Measurements from ENCODE around the gene TMEM19.

TMEM19 gene

DNA sequence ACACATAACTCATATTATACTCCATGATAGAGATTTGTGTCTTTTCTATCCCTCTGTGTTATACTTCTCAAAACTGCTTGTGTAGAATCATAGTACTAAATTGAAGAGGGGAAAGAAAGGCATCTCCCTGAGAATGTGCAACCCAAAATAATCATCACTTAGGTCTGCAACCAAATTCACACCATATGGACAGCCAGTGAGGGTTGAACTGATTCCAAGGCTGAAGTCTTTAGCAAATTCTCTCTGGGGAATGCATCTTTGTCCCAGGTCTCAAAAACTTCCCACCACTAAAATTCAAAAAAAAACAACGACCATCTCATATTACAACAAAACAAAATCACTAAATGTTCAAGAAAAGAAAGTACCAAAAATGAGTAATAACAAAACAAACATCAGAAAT, 33.2 kb upstream of the TMEM19 start:
- H3K4me1 ChIP-seq (ENCODE audit: control insufficient read depth, insufficient read depth, low read length, unreplicated experiment): peaks cover 6% of the 10 kb centered on the region

DNA sequence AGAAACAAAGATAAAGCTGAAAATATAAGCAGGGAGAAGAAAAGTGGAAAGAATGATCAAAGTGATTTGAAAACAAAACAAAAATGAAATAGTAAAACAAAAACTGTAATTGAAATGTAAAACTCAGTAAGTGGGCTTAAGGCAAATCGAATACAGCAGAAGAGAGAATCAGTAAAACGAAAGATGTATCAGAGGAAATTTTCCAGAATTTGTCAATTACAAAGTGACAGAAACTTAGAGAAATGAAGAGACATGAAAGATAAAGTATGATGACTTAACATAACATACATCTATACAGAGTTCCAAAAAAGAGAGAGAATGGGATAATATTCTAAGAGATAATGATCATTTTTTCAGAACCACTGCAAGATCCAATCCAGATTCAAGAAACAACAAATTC, 32.7 kb upstream of the TMEM19 start:
- no peak overlapping the region for H3K4me3 ChIP-seq (ENCODE audit: low read depth, low read length)
- peaks cover 91% of the 10 kb centered on the region for H3K79me2 ChIP-seq (ENCODE audit: control insufficient read depth, insufficient read depth, low read length, unreplicated experiment)
- H3K4me1 ChIP-seq (ENCODE audit: control insufficient read depth, insufficient read depth, low read length, unreplicated experiment): peaks cover 6% of the 10 kb centered on the region
- H3K36me3 ChIP-seq (ENCODE audit: insufficient read depth, low read length): peaks cover 65% of the 10 kb centered on the region
- no peak overlapping the region for H2AFZ ChIP-seq (ENCODE audit: low read length, unreplicated experiment)
- H3K27me3 ChIP-seq (ENCODE audit: insufficient read depth, low read length): no peaks in the 10 kb centered on the region
- H3K27ac ChIP-seq (ENCODE audit: low read depth, low read length): no peak overlapping the region

More for the DNA sequence above, 33.2 kb upstream of the TMEM19 start:
- peaks cover 94% of the 10 kb centered on the region for H3K79me2 ChIP-seq (ENCODE audit: control insufficient read depth, insufficient read depth, low read length, unreplicated experiment)
- H3K4me3 ChIP-seq (ENCODE audit: low read depth, low read length): no peak overlapping the region
- H2AFZ ChIP-seq (ENCODE audit: low read length, unreplicated experiment): no peak overlapping the region
- peaks cover 65% of the 10 kb centered on the region for H3K36me3 ChIP-seq (ENCODE audit: insufficient read depth, low read length)
- H3K27ac ChIP-seq (ENCODE audit: low read depth, low read length): no peak overlapping the region
- H3K27me3 ChIP-seq (ENCODE audit: insufficient read depth, low read length): no peaks in the 10 kb centered on the region

DNA sequence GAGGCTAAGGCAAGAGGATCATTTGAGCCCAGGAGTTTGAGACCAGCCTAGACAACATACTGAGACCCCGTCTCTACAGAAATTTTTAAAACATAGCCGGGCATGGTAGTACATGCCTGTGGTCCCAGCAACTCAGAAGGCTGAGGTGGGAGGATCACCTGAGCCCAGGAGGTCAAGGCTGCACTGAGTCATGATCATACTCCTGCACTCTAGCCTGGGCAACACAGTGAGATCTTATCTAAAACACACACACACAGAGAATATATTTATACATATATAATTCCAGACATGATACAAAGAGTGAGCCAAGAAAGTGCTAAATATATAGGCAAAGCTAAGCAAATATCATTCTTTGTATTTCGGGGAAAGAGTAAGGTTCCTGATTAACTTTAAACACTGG, 31.7 kb upstream of the TMEM19 start:
- H3K27me3 ChIP-seq (ENCODE audit: insufficient read depth, low read length): no peaks in the 10 kb centered on the region
- H3K79me2 ChIP-seq (ENCODE audit: control insufficient read depth, insufficient read depth, low read length, unreplicated experiment): peaks cover 93% of the 10 kb centered on the region
- H2AFZ ChIP-seq (ENCODE audit: low read length, unreplicated experiment): no peak overlapping the region
- H3K4me3 ChIP-seq (ENCODE audit: low read depth, low read length): no peak overlapping the region
- peaks cover 70% of the 10 kb centered on the region for H3K36me3 ChIP-seq (ENCODE audit: insufficient read depth, low read length)
- H3K27ac ChIP-seq (ENCODE audit: low read depth, low read length): no peak overlapping the region
- H3K4me1 ChIP-seq (ENCODE audit: control insufficient read depth, insufficient read depth, low read length, unreplicated experiment): peaks cover 6% of the 10 kb centered on the region

DNA sequence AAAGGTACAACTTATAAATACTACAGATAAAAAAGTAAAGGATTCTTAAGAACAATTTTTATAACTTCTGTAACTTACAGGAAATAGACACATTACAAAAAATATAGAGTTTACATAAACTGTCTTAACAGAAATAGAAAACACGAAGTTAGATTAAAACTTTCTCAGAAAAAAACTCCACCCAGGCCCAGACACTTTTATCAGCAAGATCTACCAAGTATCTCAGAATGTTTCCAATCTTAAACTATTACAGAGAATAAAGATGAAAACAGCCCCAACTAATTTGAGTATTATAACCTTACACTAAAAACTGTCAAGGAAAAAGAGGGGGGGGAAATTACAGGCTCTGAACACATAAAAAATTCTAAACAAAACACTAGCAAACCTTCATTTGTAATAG, 30.4 kb upstream of the TMEM19 start:
- H3K4me1 ChIP-seq (ENCODE audit: control insufficient read depth, insufficient read depth, low read length, unreplicated experiment): peaks cover 16% of the 10 kb centered on the region
- H3K4me3 ChIP-seq (ENCODE audit: low read depth, low read length): peak overlapping the region; percentile 23; the same call in 1 of the 2 replicates
- no peaks in the 10 kb centered on the region for H3K27me3 ChIP-seq (ENCODE audit: insufficient read depth, low read length)
- H3K27ac ChIP-seq (ENCODE audit: low read depth, low read length): no peak overlapping the region
- no peak overlapping the region for H2AFZ ChIP-seq (ENCODE audit: low read length, unreplicated experiment)
- H3K79me2 ChIP-seq (ENCODE audit: control insufficient read depth, insufficient read depth, low read length, unreplicated experiment): peaks cover 93% of the 10 kb centered on the region
- peaks cover 81% of the 10 kb centered on the region for H3K36me3 ChIP-seq (ENCODE audit: insufficient read depth, low read length)

DNA sequence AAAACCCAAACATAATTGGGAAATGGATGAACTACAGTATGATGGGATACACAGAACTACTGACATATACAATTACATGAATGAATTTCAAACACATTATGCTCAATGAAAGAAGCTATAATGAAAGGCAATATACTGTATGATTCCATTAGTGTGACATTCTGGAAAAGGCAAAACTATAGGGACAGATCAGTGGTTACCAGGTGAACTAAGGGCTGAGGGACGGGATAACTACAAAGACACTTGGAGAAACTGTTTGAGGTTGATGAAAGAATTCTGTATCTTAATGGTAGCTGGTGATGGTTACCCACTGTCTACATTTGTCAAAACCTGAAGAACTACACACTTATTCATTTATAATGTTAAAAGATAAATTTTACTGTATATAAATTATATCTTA, 30.0 kb upstream of the TMEM19 start:
- no peak overlapping the region for H2AFZ ChIP-seq (ENCODE audit: low read length, unreplicated experiment)
- H3K36me3 ChIP-seq (ENCODE audit: insufficient read depth, low read length): peaks cover 81% of the 10 kb centered on the region
- H3K27ac ChIP-seq (ENCODE audit: low read depth, low read length): no peak overlapping the region
- H3K79me2 ChIP-seq (ENCODE audit: control insufficient read depth, insufficient read depth, low read length, unreplicated experiment): peaks cover 92% of the 10 kb centered on the region
- peak overlapping the region; percentile 23; the same call in 1 of the 2 replicates for H3K4me3 ChIP-seq (ENCODE audit: low read depth, low read length)
- H3K4me1 ChIP-seq (ENCODE audit: control insufficient read depth, insufficient read depth, low read length, unreplicated experiment): peaks cover 17% of the 10 kb centered on the region
- H3K27me3 ChIP-seq (ENCODE audit: insufficient read depth, low read length): no peaks in the 10 kb centered on the region

DNA sequence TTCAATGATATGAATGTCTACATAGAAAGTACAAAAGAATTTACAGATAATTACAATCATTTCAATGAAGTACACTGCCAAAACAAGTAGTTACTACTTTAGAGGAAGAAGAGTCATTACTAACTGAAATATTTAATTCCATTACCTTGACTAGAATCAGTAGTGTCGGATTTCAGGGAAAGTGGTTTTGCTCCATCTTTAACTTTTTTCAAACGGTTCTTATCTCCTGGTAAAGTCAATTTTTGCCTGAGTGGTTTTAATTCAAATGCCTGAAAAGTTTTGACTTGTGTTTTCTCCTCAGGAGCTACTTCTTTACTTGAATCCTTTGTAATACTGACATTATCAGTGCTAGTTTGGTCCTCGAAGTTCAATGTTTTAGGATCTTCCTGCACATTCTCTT, 29.1 kb upstream of the TMEM19 start:
- peak overlapping the region; percentile 15; the same call in 1 of the 2 replicates for H3K4me3 ChIP-seq (ENCODE audit: low read depth, low read length)
- H3K27me3 ChIP-seq (ENCODE audit: insufficient read depth, low read length): no peaks in the 10 kb centered on the region
- H3K4me1 ChIP-seq (ENCODE audit: control insufficient read depth, insufficient read depth, low read length, unreplicated experiment): peaks cover 17% of the 10 kb centered on the region
- H2AFZ ChIP-seq (ENCODE audit: low read length, unreplicated experiment): no peak overlapping the region
- H3K27ac ChIP-seq (ENCODE audit: low read depth, low read length): no peak overlapping the region
- peaks cover 77% of the 10 kb centered on the region for H3K36me3 ChIP-seq (ENCODE audit: insufficient read depth, low read length)
- H3K79me2 ChIP-seq (ENCODE audit: control insufficient read depth, insufficient read depth, low read length, unreplicated experiment): peaks cover 88% of the 10 kb centered on the region

DNA sequence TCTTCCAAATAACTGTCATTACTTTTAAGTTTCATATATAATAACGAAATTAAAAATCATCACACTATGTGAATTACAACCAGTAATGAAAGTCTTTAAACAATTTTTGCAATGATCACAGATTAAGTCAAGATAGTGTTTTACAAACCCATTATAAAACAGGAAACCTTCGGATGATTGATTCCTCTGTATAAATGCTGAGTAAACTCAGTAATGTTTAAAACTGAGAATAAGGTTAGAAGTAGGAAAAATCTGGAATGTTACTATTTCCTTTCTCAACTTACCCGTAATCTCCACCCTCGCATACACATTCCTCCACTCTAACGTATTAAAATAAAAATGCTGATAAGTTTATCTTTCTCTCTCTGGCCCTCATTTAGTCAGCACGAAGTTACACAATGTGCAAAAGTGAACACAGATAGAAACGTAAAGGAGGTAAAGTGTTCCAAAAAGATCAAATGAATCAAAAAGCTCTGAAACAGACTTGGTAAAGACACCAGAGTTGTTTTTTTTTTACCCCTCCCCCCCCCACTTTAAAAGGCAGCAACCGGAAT, 23.8 kb upstream of the TMEM19 start:
- no peak overlapping the region for H2AFZ ChIP-seq (ENCODE audit: low read length, unreplicated experiment)
- peak overlapping the region; percentile 89 for H3K27ac ChIP-seq (ENCODE audit: low read depth, low read length)
- peaks cover 21% of the 10 kb centered on the region for H3K4me1 ChIP-seq (ENCODE audit: control insufficient read depth, insufficient read depth, low read length, unreplicated experiment)
- H3K79me2 ChIP-seq (ENCODE audit: control insufficient read depth, insufficient read depth, low read length, unreplicated experiment): peaks cover 74% of the 10 kb centered on the region
- H3K27me3 ChIP-seq (ENCODE audit: insufficient read depth, low read length): no peaks in the 10 kb centered on the region
- peaks cover 28% of the 10 kb centered on the region for H3K36me3 ChIP-seq (ENCODE audit: insufficient read depth, low read length)
- H3K4me3 ChIP-seq (ENCODE audit: low read depth, low read length): peak overlapping the region; percentile 96

DNA sequence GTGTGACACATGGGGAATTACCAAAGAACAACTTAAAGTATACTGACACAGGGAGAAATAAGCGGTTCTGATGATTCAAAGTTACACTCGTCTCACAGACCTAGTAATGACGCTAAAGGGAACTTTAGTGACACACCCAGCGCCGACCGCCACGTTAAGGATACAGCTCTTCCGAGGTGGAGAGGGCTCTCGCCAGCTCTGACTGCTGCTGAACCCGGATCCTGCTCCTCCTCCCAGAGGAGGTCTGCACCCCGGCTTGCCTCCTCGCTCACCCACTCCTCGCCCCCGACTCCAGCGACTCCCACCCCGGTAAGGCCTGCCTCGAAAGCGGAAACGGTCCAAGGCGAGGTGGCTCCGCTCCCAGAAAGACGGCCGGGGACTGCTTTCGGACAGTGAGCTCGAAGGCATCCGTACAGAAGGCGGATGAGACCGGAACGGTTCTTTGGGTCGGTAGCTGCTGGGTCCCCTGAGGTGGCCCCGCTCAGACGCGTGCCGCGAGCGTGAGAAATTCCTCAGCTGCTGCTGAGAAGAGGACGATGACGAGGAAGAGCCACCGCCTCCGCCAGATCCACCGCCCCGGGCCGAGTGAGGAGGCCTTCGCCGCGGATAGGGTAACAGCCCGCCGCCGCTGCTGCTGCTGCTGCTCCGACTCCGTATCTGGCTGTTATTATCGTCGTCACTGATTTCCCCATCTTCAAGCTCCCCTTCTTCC, 22.9 kb upstream of the TMEM19 start:
- Histone ChIP-seq H3K4me3 (ENCODE audit: low read depth, low read length) (peak overlapping the region; percentile 96), H3K27me3 (ENCODE audit: insufficient read depth, low read length) (no peaks in the 10 kb centered on the region), H3K79me2 (ENCODE audit: control insufficient read depth, insufficient read depth, low read length, unreplicated experiment) (peaks cover 68% of the 10 kb centered on the region), H3K4me1 (ENCODE audit: control insufficient read depth, insufficient read depth, low read length, unreplicated experiment) (peaks cover 21% of the 10 kb centered on the region), H2AFZ (ENCODE audit: low read length, unreplicated experiment) (peak overlapping the region; percentile 10), H3K27ac (ENCODE audit: low read depth, low read length) (peak overlapping the region; percentile 89), H3K36me3 (ENCODE audit: insufficient read depth, low read length) (peaks cover 22% of the 10 kb centered on the region)

DNA sequence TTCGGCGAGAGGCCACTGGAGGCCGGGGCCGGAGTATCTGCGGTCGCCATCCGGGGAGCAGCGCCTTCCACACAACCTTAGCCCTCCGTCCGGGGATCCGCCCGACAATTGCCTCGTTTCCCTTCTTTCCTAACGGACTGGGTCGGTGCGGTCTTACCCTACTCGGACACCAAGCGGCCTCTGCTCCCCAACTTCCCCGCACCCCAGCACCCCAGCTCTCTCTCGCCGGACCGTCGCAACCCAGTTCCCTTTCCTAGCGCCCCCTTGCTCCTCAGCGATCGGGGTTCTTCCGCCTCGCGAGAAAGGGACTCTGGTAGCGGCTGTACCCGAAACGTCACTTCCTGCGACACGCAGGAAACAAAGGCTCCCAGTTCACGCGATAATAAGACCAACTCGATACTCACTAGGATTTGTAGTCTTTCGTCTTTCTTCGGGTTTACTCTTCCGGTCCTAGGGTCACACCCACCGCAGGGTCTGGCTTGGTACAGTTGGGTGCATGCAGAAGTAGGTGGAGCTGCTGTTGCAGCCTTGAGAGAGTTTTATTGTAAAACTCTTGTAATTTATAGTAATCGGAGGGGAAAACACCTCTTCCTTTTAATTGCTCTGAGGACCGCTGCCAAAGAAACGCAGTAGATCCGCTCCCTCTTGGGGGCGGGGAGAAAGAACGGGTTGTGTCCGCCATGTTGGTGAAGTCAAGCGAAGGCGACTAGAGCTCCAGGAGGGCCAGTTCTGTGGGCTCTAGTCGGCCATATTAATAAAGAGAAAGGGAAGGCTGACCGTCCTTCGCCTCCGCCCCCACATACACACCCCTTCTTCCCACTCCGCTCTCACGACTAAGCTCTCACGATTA, 22.1 kb upstream of the TMEM19 start, which contains the start of the genes THAP2 and ZFC3H1:
Gene THAP2, plus strand, starts transcription at position 741 of the 850 bp plus-strand sequence. CDS start 209 bp downstream, outside the sequence.
Gene ZFC3H1, minus strand, starts transcription at position 288 of the 850 bp plus-strand sequence. Its CDS starts 238 bp downstream, at position 50.
- H3K36me3 ChIP-seq (ENCODE audit: insufficient read depth, low read length): peaks cover 16% of the 10 kb centered on the region
- H3K4me3 ChIP-seq (ENCODE audit: low read depth, low read length): peak within 1 kb of the TSS; percentile 96
- peaks cover 61% of the 10 kb centered on the region for H3K79me2 ChIP-seq (ENCODE audit: control insufficient read depth, insufficient read depth, low read length, unreplicated experiment)
- peaks cover 21% of the 10 kb centered on the region for H3K4me1 ChIP-seq (ENCODE audit: control insufficient read depth, insufficient read depth, low read length, unreplicated experiment)
- H3K27ac ChIP-seq (ENCODE audit: low read depth, low read length): peak within 1 kb of the TSS; percentile 89
- H3K27me3 ChIP-seq (ENCODE audit: insufficient read depth, low read length): no peaks in the 10 kb centered on the region
- H2AFZ ChIP-seq (ENCODE audit: low read length, unreplicated experiment): peak within 1 kb of the TSS; percentile 82

DNA sequence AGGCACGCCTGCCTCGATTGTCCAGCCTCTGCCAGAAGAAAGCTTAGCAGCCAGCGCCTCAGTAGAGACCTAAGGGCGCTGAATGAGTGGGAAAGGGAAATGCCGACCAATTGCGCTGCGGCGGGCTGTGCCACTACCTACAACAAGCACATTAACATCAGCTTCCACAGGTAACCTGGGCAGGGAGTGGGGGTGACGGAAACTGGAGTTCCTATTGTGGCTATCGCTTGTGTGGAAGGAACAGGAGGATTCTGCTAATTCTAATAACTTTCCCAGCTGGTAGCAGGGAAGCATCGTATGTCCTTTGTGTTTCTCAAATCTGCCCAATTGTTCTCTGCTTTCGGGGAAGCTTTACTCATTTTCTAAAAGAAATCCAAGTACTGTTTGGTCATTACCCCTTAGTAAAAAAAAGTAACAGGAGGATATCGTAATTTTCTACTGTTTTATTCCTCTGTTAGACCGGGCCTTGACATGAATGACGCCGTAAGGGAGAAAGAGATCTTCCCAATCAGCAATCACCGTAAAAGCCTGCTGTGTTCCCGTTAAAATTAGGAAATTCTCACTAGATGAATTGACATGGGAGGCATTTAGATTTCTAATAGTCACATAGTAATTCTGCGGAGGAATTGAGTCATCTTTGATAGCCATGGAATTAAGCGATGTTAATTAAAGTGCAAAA, 21.3 kb upstream of the TMEM19 start:
- Histone ChIP-seq H3K27me3 (ENCODE audit: insufficient read depth, low read length) (no peaks in the 10 kb centered on the region), H3K27ac (ENCODE audit: low read depth, low read length) (peak overlapping the region; percentile 89), H3K4me1 (ENCODE audit: control insufficient read depth, insufficient read depth, low read length, unreplicated experiment) (peaks cover 19% of the 10 kb centered on the region), H2AFZ (ENCODE audit: low read length, unreplicated experiment) (peak overlapping the region; percentile 82), H3K36me3 (ENCODE audit: insufficient read depth, low read length) (peaks cover 9% of the 10 kb centered on the region), H3K4me3 (ENCODE audit: low read depth, low read length) (peak overlapping the region; percentile 96), H3K79me2 (ENCODE audit: control insufficient read depth, insufficient read depth, low read length, unreplicated experiment) (peaks cover 53% of the 10 kb centered on the region)

Measured in ACC112 (cell line).